HG03469 (cell line): ENCODE measurements around the gene CA5B.
"Not testable (repeated sequence)": the region's sequence is repeated elsewhere in the genome, so short reads cannot be mapped to it uniquely, and the experiment has no call there.

Source experiments
- ATAC-seq: cut with Tn5 transposase; IDR thresholded peaks from one replicate; pipeline ENCODE4 v1.9.1; 2021; ENCODE audit warnings: mild to moderate bottlenecking, moderate library complexity, moderate number of reproducible peaks; ENCODE audit not compliant: unreplicated experiment

The CA5B gene

DNA sequence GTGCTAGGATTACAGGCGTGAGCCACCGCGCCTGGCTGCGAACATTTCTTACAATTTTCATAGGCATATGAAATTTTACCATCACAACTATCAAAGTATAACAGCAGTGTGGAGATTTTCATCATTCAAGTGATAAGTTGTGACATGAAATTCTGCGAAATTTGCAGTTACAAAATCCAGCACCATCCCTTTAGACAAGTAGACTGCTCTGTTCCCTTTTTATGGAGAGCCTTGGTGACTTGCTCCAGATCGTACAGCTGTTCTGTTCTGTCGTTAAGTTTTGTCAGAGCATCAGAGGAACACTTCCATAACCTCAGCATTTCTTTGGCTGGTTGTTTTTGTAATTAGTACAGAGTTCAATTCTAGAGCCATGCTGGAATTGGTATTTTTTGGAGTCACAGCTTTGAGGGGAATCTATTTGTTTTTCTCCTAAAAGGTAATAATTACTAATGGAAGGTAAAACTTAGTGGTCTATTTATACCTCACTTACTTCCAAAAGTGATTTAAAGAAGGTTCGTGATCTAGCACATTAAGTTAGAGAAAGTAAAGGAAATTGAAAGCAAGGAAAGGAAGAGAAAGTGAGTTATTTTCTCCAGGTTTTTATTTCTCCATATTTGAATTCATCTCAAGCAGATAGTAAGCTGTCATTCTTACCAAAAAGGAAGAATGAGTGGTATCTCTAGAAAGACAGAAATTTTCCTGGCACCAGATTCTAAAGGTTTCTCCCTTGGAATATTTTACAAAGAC, 74.3 kb downstream of the CA5B start:
- ATAC-seq: no peak

DNA sequence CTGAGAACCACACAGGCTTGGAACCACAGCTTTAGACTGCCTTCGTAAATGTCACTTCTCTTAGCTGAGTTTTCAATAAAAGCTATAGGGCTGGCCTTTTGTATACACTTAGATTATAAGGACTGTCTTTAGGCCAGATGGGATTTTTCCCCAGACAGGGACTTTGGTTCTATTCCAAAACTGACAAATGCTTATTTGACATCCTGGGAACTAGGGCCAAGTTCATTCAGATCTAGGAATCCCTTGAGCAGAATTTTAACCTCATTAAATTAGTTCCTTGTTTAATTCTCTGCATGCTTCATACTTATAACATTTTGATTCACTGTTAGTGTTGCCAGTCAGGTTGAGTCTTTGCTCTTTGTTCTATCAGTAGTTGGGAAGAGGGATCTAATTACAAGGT, 75.3 kb downstream of the CA5B start:
- no peak for ATAC-seq

DNA sequence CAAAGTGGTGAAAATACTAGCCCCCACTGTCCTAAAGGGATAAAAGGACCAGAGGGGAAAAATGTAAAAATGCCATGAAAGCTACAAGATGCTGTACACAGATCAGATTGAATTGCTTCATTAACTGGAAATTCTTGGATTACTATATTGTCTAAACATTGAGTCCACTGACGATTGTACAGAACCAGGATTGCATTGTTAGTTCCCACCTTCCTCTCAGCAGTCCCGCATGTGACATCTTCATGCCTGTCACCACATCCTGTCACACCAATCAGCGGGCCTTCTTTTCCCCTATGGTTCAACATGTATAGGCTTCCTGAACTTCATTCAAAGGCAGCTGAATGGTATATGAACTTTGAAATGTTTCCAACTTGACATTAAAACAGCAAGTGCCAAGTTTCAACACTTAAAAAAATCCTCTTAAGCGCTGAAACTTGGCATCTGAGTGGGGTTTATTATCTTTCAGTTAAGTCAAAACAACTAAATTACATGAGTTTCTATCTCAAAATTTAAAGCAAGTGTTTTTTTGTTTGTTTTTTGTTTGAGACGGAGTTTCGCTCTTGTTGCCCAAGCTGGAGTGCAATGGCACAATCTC, 76.8 kb downstream of the CA5B start:
- no peak for ATAC-seq

DNA sequence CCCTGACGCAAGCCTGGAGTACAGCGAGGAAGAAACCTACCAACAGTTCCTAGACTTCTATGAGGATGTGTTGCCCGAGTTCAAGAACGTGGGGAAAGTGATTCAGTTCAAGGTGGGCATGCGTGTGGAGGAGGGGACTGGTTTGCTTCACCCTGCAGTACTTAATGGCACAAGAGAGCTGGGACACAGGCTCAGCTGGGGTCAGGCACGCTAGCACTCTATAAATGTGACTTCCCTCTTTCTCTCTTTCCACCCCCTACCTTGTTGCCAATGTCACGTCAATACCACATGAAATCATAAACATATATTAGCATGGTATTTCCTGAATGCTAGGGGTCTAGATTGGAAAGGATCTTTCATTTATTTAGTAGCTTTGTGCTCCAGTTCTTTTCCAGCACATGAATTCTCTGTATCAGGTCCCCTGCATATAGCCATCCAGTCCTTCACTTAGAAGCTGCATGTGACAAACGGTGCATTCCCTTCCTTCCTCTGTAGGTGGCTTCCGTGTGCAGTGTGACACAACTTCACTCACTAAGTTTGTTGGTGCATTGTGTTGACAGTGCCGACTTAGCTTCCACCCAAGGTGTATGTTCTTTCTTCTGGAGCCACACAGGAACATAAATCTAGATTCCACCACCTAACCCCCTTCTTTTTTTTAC, 77.8 kb downstream of the CA5B start:
- no peak for ATAC-seq

DNA sequence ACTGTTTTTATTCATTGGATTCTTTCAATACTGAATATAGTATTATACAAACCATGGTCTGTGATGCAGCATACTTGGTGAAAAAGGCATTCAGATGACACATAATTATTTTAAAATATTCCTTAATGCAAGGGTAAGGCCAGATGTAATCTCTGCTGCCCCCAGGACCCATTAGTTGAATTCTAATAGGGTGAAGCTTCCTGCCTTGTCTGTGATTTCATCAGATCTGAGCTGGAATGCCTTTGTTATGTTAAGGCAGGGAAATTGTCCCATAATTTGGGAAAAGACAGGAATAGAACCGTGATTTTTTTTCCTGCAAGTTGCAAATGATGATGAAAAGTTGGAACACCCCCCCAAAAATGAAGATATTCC, 78.4 kb downstream of the CA5B start:
- ATAC-seq: no peak

DNA sequence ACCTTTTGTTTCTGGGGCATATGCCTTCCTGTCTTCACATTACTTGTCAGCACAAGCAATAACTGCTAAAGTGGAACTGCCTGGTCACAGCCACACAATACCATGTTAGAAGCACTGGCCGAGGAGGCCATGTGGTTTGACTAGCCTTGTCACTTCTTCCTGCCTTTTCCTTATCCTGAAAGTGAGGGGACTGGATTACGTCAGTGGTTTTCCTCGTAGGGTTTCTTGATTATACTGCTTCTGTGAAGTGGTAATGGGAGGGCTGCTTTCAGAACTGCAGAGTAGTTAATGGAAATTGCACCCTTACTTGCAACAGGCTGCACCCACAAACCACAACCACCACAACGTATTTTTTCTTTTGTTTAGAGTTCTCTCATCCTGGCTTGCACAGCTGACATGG, 78.8 kb downstream of the CA5B start:
- ATAC-seq: no peak

DNA sequence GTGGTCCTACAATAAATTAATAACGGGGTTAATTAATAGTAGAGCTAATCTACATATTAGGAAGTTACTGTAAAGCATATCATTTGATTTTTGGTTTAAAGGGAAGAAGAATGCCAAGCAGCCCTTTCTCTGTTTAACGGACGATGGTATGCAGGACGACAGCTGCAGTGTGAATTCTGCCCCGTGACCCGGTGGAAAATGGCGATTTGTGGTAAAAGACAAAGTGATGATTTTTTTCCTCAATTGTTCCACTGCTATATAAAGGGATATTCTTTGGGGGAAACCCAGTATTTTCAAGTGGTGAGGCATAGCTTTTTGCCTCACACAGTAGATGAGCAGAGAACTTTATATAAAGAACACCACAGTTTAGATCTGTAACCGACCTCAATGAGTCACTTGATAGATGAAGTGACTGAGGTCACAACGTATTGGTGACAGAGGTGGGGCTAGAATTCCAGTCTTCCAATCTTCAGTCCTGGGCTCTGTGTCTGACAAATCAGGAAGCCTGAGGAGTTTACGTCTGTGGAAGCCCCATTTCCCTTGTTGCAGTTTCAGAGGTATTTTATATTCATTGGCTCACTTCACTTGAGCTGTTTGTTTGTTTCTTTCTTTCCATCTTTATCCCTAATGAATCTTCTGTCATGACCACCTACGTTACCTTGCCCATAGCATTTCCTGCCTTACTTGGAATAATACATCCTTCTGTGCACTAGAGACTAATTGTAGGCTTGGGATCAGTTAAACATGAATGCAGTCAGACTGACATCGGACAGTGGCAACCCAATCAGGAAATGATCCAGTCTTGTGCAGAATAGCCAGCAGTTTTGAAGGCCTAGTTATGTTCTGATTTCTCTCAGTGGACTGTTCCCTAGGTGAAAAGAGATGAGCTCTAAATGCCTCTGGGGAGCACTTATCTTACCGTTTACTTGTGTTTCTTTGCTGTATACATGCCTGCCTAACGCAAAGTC, 82.3 kb downstream of the CA5B start:
- no peak for ATAC-seq

DNA sequence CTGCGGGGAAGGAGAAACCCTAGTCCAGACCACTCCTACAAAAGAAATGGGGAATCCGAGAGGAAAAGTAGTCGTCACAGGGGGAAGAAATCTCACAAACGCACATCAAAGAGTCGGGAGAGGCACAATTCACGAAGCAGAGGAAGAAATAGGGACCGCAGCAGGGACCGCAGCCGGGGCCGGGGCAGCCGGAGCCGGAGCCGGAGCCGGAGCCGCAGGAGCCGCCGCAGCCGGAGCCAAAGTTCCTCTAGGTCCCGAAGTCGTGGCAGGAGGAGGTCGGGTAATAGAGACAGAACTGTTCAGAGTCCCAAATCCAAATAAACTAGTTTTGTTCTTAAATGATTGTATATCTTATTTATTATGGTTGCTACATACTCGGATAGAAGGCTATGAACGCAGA, 84.9 kb downstream of the CA5B start:
- no peak for ATAC-seq

DNA sequence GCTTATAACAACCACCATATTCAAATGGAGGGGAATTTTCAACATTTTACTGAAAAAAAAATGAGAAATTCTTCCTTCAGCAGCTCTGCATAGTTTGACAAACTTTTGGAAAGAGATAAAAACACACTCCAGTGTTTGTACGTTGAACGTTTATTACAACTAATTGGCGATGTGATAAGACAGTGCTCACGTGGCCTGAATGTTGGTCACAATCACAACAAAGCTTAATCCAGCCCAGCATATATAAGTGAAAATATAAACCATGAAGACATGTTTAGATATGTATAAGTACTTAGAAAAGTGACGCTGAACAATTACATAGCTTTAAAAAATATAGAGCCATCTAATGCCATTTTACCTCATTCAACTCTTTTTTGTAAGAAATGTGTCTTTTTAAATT, 87.9 kb downstream of the CA5B start:
- no peak for ATAC-seq

DNA sequence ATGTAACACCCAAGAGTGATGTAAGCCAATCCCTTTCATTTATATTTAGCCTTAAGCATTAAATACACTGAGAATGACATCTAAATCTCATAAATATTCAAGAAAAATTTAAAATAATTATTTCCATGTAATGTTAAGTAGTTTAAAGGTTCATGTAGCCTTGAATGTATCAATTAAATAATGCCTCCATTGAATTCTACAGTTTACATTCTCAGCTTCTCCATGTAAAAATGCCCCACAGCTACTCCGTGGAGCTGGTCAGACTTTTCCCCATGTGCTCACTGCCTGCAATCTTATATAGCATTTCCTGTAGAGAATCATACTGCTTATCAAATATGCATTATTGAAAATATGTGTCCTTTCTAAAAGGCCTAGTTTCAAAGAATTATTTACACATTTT, 91.1 kb downstream of the CA5B start:
- no peak for ATAC-seq

DNA sequence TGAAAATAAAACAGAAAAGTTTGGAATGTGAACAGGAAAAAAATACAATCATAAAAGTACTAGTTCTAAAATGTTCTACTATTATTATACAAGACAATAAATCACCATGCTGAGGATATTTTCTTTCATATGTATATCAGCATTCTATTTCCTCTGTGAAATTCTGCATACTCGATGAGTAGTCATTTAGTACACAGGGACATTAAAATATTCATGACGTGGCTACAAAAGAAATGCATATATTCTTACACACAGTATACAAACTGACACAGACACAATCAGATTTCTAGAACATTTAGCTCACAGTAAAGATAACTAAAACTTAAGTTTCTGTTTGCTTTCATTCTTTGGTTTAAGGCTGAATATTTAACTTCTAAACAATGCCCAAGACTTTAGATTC, 93.3 kb downstream of the CA5B start:
- not testable (repeated sequence) for ATAC-seq

DNA sequence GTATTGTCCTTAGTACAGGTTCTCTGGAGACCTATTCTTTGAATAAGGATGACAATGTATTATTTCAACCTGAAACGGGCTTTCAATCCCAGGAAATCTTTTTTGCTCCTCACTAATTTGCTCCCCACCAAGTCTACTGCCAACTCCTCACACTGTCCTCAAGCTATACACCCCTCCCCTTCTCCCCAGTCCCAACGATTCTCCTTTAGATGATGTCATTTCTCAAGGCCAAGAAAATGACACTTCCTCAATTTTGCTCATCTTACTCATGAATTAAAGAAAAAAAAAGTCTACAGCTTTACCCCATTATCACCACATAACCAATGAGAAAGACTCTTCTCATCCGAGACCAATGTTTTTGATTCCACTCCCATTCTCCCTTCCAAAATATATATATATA, 96.0 kb downstream of the CA5B start:
- ATAC-seq: no peak

DNA sequence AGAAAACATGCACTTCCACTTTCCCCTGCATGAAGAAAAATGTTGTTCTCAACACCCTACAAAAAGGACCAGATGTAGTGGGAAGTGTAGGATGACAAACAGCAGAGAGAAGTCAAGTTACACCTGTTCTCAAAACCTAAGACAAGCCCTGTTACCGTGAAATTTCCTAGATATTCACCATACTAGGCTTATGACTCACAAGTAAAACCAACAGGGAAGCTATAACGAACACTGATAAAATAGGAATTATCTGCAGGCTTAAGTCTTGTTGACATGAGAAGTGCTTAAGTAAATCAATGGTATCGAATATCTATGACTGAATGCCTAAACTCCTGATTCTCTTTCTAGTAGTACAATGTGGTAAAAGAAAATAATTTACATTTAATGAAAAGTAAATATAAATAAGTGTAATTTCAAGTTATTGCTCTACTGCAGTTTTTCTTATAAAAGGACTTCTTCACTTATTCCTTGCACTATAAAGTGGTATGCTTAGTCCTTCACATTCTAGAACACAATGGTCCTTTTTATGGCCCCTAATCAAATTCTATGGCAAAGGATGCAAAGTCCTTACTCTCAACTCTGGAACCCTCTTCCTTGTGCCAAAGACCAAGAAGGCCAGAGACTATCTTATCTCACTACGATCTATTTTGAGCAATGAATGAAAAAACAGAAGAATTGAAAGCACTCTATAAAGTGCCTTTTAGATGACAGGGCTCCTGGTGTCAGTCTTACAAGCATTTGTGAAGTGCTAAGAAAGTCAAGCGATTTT, 96.9 kb downstream of the CA5B start:
- no peak for ATAC-seq
